ENCODE measurements around the gene MYADML2. TPM values are rescaled to one million over a fixed set of nuclear protein-coding genes. Genes with fewer than 3 reads are reported as not detected.

The MYADML2 gene
- total RNA-seq, 1 experiment from 2014 or later: 0.46 TPM

DNA sequence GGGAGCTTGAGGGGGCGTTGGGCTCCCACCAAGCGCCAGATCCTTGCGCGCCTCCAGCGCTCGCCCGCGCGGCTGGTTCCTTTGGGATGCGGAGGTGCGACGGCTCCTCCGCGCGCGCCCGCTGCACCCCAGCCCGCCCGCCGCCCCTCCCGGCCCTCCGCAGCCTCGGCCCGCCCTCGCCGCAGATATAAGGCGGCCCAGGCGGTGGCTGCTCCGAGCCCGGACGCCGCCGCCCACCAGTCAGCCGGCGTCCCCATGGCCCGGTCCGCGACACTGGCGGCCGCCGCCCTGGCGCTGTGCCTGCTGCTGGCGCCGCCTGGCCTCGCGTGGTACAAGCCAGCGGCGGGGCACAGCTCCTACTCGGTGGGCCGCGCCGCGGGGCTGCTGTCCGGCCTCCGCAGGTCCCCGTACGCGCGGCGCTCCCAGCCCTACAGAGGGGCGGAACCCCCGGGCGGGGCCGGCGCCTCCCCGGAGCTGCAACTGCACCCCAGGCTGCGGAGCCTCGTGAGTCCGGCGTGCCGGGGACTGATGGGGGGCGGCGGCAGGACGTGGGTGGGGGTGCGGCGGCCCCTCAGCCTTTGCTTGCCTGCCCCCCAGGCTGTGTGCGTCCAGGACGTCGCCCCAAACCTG lies 44.9 kb downstream of the MYADML2 start, which contains the start of gene NPB:
Gene NPB (plus strand): TSS at position 216 of the 630 bp plus-strand sequence. CDS start 40 bp downstream, at position 256.
- TF ChIP-seq, protein P1, sequence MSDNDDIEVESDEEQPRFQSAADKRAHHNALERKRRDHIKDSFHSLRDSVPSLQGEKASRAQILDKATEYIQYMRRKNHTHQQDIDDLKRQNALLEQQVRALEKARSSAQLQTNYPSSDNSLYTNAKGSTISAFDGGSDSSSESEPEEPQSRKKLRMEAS (CRISPR knock-in tag; IDR thresholded peaks at IDR 0.05): peak; percentile 57; the same call in 1 of the 2 replicates
- TF ChIP-seq MYBL2 (CRISPR knock-in tag; IDR thresholded peaks at IDR 0.05) (0 out of 2 replicates have a peak, but pooled peaks have one; percentile 65), ZNF317 (CRISPR knock-in tag; IDR thresholded peaks at IDR 0.05; ENCODE audit: borderline replicate concordance, low read depth) (no peak), HMGXB4 (CRISPR knock-in tag; IDR thresholded peaks at IDR 0.05) (0 out of 2 replicates have a peak, but pooled peaks have one; percentile 11), NFE2L1 (CRISPR knock-in tag; IDR thresholded peaks at IDR 0.05) (no peak)
- TF ChIP-seq, protein P2, sequence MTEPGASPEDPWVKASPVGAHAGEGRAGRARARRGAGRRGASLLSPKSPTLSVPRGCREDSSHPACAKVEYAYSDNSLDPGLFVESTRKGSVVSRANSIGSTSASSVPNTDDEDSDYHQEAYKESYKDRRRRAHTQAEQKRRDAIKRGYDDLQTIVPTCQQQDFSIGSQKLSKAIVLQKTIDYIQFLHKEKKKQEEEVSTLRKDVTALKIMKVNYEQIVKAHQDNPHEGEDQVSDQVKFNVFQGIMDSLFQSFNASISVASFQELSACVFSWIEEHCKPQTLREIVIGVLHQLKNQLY (CRISPR knock-in tag; IDR thresholded peaks at IDR 0.05): 0 out of 2 replicates have a peak, but pooled peaks have one; percentile 10
- H3K4me3 Mint-ChIP-seq: peak within 1 kb of the TSS; percentile 48
- peaks cover 13% of the 10 kb centered on the region for H3K27me3 Mint-ChIP-seq (ENCODE audit: low read depth)
- H3K27ac Mint-ChIP-seq: no peak within 1 kb of the TSS
- ATAC-seq (peak; percentile 36), DNase-seq (ENCODE audit: low spot score) (peak; percentile 42)
- no peaks in the 10 kb centered on the region for H3K9me3 Mint-ChIP-seq
- POLR2A ChIA-PET: interaction anchor here (0.9 to 1.5 kb wide), 2 partner anchors 10 to 33 kb away, joined by 4 to 6 read pairs; partner anchors contain the start of genes ALYREF and ANAPC11
- peaks cover 16% of the 10 kb centered on the region for H3K36me3 Mint-ChIP-seq
- CTCF ChIA-PET: interaction anchor here (0.6 to 1.8 kb wide), 5 partner anchors 32 to 128 kb away, joined by 3 to 4 read pairs (median 3); no protein-coding TSS in a partner anchor
- no peaks in the 10 kb centered on the region for H3K4me1 Mint-ChIP-seq

DNA sequence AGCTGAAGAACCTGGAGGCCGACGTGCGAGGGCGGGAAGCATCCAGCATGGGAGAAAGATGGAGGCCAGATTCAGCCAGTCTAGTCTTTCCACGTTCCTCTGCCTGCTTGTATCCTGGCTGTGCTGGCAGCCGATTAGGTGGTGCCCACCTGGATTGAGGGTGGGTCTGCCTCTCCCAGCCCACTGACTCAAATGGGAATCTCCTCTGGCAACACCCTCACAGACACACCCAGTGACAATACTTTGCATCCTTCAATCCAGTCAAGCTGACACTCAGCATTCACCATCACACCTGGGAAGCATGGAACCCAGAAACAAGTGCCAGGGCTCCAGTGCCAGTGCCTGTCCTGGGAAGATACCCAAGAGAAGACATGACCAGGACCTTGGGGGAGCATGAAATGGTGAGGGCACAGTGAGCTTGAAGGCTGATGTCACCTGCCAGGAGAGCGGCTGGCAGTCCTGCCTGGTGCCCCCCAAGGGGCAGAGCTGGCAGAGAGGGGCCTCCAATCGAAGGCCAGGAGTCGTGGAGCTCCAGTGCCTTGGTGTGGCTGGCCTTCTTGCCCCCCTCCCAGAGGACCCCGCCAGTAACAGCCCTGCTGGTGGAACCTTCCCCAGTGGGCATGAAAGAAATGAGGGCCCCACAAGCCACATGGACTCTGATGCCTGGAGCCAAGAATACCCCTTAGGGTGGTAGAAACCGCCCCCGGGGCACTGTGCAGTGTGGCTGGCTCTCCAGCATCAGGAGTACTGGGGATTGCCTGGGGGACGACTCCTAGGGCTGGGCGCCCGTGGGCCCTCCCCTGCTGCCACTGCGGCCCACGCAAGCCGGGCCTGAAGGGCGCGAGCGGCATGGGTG lies 45.6 kb downstream of the MYADML2 start:
- CTCF ChIA-PET: interaction anchor here (0.9 to 1.8 kb wide), 3 partner anchors 32 to 129 kb away, joined by 3 to 4 read pairs (median 3); no protein-coding TSS in a partner anchor

More for the DNA sequence above, 45.6 kb downstream of the MYADML2 start:
- POLR2A ChIA-PET: interaction anchor here (0.9 to 1.5 kb wide), 2 partner anchors 10 to 32 kb away, joined by 4 to 6 read pairs; partner anchors contain the start of genes ALYREF and ANAPC11
- no peaks in the 10 kb centered on the region for H3K4me1 Mint-ChIP-seq
- DNase-seq (ENCODE audit: low spot score) (no peak), ATAC-seq (peak; percentile 7)
- peaks cover 16% of the 10 kb centered on the region for H3K36me3 Mint-ChIP-seq
- peak overlapping the region; percentile 35 for H3K4me3 Mint-ChIP-seq
- H3K27me3 Mint-ChIP-seq (ENCODE audit: low read depth): peaks cover 13% of the 10 kb centered on the region
- no peaks in the 10 kb centered on the region for H3K9me3 Mint-ChIP-seq
- H3K27ac Mint-ChIP-seq: no peak overlapping the region
- TF ChIP-seq ZNF423 (CRISPR knock-in tag; IDR thresholded peaks at IDR 0.05) (no peak), FOXP1 (CRISPR knock-in tag; IDR thresholded peaks at IDR 0.05; ENCODE audit: borderline replicate concordance) (no peak), TCF7 (CRISPR knock-in tag; IDR thresholded peaks at IDR 0.05; ENCODE audit: low read depth) (no peak), E2F4 (CRISPR knock-in tag; IDR thresholded peaks at IDR 0.05; ENCODE audit: borderline replicate concordance, low read depth) (no peak), ZNF532 (CRISPR knock-in tag; IDR thresholded peaks at IDR 0.05; ENCODE audit: borderline replicate concordance) (no peak), OVOL2 (CRISPR knock-in tag; IDR thresholded peaks at IDR 0.05; ENCODE audit: borderline replicate concordance) (no peak)
